SK-N-SH (cell line): Measurements from ENCODE around the gene EXOC1L.

Experiments used
- EP300 ChIP-seq, 2 experiments: IDR thresholded peaks; 2 replicates each; pipeline versions ENCODE4 v1.4.0 to v1.6.1; 2012; ENCODE audit warnings: borderline replicate concordance in 1 of 2, low read depth in 1 of 2, low read length in 1 of 2
- EZH2phosphoT487 ChIP-seq: fragments of 200-600 bp; sonication (generic); IDR thresholded peaks from 2 replicates; pipeline ENCODE4 v1.6.1; 2017; ENCODE audit warnings: low read depth, mixed run types, mild to moderate bottlenecking, antibody characterized with exemption, moderate library complexity, borderline replicate concordance
- FOXJ3 ChIP-seq: sonication (generic); formaldehyde crosslinking; IDR thresholded peaks from 2 replicates; pipeline ENCODE4 v1.5.1; 2020; ENCODE audit warnings: mild to moderate bottlenecking, missing genetic modification reagents
- JUND ChIP-seq: IDR thresholded peaks from 2 replicates; pipeline ENCODE4 v1.4.0; 2012
- NFIC ChIP-seq: IDR thresholded peaks from 2 replicates; pipeline ENCODE4 v1.4.0; 2012; ENCODE audit warnings: borderline replicate concordance
- POLR2AphosphoS5 ChIP-seq: IDR thresholded peaks from 2 replicates; pipeline ENCODE4 v1.6.1; 2012; ENCODE audit warnings: low read depth, low read length
- RAD21 ChIP-seq: IDR thresholded peaks from 2 replicates; pipeline ENCODE4 v1.6.1; 2012; ENCODE audit warnings: mild to moderate bottlenecking, low read length
- SIN3A ChIP-seq: IDR thresholded peaks from 2 replicates; pipeline ENCODE4 v1.6.1; 2012; ENCODE audit warnings: low read depth, mild to moderate bottlenecking, low read length, moderate library complexity, borderline replicate concordance
- SMC3 ChIP-seq: IDR thresholded peaks from 2 replicates; pipeline ENCODE4 v1.6.1; 2012; ENCODE audit warnings: low read depth, low read length, improper control_type of control experiment
- TAF1 ChIP-seq: IDR thresholded peaks from 2 replicates; pipeline ENCODE4 v1.6.1; 2012; ENCODE audit warnings: low read depth, mild to moderate bottlenecking, low read length, moderate library complexity, borderline replicate concordance
- TCF12 ChIP-seq: IDR thresholded peaks from 2 replicates; pipeline ENCODE4 v1.4.0; 2012
- TF ChIP-seq, protein P1 (sequence below): IDR thresholded peaks from 2 replicates; pipeline ENCODE4 v1.4.0; 2012; ENCODE audit warnings: low read depth
- TF ChIP-seq, protein P2 (sequence below): fragments of 200-600 bp; sonication (generic); IDR thresholded peaks from 2 replicates; pipeline ENCODE4 v1.6.1; 2017; ENCODE audit warnings: antibody characterized with exemption, mild to moderate bottlenecking, moderate library complexity
- TF ChIP-seq, protein P3 (sequence below): IDR thresholded peaks from 2 replicates; pipeline ENCODE4 v1.6.1; 2012; ENCODE audit warnings: mild to moderate bottlenecking, low read depth, low read length, moderate library complexity

DNA sequence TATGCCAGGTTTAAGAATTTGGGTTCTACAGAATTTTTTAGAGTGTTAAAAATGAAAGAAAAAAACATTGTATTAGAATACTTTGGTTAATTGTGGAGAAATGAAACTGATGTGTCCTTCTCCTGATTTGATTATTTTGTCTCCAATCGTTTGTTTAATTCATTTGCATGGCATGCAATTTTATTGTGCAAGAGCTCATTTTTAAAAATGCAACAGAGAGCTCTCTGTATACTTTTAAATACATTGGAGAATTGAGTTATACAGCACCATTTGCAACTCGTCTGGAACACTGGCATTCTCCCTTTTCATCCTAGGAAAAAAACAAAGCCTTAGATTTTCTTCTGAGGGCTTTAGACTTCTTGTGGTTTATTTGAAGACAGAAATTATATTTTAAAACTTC lies 689 bp downstream of the EXOC1L start:
- no peak for TF ChIP-seq EP300 (IDR thresholded peaks at IDR 0.05; ENCODE audit: borderline replicate concordance in 1 of 2, low read depth in 1 of 2, low read length in 1 of 2)
- no peak for TF ChIP-seq JUND
- TF ChIP-seq, protein P1, sequence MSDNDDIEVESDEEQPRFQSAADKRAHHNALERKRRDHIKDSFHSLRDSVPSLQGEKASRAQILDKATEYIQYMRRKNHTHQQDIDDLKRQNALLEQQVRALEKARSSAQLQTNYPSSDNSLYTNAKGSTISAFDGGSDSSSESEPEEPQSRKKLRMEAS = no peak
- TF ChIP-seq, protein P2, sequence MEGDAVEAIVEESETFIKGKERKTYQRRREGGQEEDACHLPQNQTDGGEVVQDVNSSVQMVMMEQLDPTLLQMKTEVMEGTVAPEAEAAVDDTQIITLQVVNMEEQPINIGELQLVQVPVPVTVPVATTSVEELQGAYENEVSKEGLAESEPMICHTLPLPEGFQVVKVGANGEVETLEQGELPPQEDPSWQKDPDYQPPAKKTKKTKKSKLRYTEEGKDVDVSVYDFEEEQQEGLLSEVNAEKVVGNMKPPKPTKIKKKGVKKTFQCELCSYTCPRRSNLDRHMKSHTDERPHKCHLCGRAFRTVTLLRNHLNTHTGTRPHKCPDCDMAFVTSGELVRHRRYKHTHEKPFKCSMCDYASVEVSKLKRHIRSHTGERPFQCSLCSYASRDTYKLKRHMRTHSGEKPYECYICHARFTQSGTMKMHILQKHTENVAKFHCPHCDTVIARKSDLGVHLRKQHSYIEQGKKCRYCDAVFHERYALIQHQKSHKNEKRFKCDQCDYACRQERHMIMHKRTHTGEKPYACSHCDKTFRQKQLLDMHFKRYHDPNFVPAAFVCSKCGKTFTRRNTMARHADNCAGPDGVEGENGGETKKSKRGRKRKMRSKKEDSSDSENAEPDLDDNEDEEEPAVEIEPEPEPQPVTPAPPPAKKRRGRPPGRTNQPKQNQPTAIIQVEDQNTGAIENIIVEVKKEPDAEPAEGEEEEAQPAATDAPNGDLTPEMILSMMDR = no peak
- no peak for TF ChIP-seq SMC3
- no peak for TF ChIP-seq EZH2phosphoT487
- TF ChIP-seq TAF1 = no peak
- TF ChIP-seq POLR2AphosphoS5 = no peak
- no peak for TF ChIP-seq NFIC
- no peak for TF ChIP-seq FOXJ3 (CRISPR knock-in tag)
- TF ChIP-seq, protein P3, sequence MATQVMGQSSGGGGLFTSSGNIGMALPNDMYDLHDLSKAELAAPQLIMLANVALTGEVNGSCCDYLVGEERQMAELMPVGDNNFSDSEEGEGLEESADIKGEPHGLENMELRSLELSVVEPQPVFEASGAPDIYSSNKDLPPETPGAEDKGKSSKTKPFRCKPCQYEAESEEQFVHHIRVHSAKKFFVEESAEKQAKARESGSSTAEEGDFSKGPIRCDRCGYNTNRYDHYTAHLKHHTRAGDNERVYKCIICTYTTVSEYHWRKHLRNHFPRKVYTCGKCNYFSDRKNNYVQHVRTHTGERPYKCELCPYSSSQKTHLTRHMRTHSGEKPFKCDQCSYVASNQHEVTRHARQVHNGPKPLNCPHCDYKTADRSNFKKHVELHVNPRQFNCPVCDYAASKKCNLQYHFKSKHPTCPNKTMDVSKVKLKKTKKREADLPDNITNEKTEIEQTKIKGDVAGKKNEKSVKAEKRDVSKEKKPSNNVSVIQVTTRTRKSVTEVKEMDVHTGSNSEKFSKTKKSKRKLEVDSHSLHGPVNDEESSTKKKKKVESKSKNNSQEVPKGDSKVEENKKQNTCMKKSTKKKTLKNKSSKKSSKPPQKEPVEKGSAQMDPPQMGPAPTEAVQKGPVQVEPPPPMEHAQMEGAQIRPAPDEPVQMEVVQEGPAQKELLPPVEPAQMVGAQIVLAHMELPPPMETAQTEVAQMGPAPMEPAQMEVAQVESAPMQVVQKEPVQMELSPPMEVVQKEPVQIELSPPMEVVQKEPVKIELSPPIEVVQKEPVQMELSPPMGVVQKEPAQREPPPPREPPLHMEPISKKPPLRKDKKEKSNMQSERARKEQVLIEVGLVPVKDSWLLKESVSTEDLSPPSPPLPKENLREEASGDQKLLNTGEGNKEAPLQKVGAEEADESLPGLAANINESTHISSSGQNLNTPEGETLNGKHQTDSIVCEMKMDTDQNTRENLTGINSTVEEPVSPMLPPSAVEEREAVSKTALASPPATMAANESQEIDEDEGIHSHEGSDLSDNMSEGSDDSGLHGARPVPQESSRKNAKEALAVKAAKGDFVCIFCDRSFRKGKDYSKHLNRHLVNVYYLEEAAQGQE = no peak
- no peak for TF ChIP-seq TCF12
- TF ChIP-seq RAD21 = no peak
- TF ChIP-seq SIN3A = no peak
